ENCODE results near the gene ZRANB1. TPM values are rescaled to one million over a fixed set of nuclear protein-coding genes. Genes with fewer than 3 reads are reported as not detected.

The ZRANB1 gene
- total RNA-seq, 4 donors from 2014 or later = 35.5 to 44.7 (median 37.4) TPM

- no peak for TF ChIP-seq CTCF (IDR thresholded peaks at IDR 0.05; ENCODE audit: low read depth)
These were observed 35.9 kb downstream of the ZRANB1 start for GRCh38 chr10:124977648-124978375.

- no peak for TF ChIP-seq CTCF (IDR thresholded peaks at IDR 0.05; ENCODE audit: low read depth)
These were observed 36.4 kb downstream of the ZRANB1 start for GRCh38 chr10:124978376-124978725.

GRCh38 chr10:124983321-124983720, 41.4 kb downstream of the ZRANB1 start:
- no peak for TF ChIP-seq CTCF (IDR thresholded peaks at IDR 0.05; ENCODE audit: low read depth)

GRCh38 chr10:124984376-124984775, 42.5 kb downstream of the ZRANB1 start:
- TF ChIP-seq CTCF (IDR thresholded peaks at IDR 0.05; ENCODE audit: low read depth) = no peak

- no peak for TF ChIP-seq CTCF (IDR thresholded peaks at IDR 0.05; ENCODE audit: low read depth)
These were observed 43.2 kb downstream of the ZRANB1 start for GRCh38 chr10:124985162-124985561.

GRCh38 chr10:124987788-124988187, 45.9 kb downstream of the ZRANB1 start:
- TF ChIP-seq CTCF (IDR thresholded peaks at IDR 0.05; ENCODE audit: low read depth) = no peak

- TF ChIP-seq CTCF (IDR thresholded peaks at IDR 0.05; ENCODE audit: low read depth) = no peak
These were observed 47.6 kb downstream of the ZRANB1 start for GRCh38 chr10:124989526-124989925.

Data from subcutaneous adipose tissue (tissue), 4 donors.